ENCODE data around the gene ANKRD11.
"Not testable (repeated sequence)": the region's sequence is repeated elsewhere in the genome, so short reads cannot be mapped to it uniquely, and the experiment has no call there.

ANKRD11 gene

DNA sequence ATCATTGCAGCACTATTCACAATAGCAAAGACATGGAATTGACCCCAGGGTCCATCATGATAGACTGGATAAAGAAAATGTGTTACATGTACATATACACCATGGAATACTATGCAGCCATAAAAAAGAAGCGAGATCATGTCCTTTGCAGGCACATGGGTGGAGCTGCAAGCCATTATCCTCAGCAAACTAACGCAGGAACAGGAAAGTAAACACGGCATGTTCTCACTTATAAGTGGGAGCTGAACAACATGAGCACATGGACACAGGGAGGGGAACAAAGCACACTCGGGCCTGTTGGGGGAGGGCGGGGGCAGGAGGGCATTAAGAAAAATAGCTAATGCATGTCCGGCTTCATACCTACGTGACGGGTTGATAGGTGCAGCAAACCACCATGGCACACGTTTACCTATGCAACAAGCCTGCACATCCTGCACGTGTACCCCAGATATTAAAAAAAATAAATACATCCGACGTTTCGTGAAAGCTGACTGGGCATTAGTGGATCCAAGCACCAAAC is 243.9 kb downstream of the ANKRD11 start:
- in situ Hi-C loops (cut with MboI; ENCODE audit: low pct_unique_long_range_greater_than_20kb, low sequenced_read_pairs, unreplicated experiment), result no loop called here
- TF ChIP-seq, protein P1, sequence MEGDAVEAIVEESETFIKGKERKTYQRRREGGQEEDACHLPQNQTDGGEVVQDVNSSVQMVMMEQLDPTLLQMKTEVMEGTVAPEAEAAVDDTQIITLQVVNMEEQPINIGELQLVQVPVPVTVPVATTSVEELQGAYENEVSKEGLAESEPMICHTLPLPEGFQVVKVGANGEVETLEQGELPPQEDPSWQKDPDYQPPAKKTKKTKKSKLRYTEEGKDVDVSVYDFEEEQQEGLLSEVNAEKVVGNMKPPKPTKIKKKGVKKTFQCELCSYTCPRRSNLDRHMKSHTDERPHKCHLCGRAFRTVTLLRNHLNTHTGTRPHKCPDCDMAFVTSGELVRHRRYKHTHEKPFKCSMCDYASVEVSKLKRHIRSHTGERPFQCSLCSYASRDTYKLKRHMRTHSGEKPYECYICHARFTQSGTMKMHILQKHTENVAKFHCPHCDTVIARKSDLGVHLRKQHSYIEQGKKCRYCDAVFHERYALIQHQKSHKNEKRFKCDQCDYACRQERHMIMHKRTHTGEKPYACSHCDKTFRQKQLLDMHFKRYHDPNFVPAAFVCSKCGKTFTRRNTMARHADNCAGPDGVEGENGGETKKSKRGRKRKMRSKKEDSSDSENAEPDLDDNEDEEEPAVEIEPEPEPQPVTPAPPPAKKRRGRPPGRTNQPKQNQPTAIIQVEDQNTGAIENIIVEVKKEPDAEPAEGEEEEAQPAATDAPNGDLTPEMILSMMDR (IDR thresholded peaks at IDR 0.05; ENCODE audit: extremely low read depth, insufficient read depth, missing control alignments), result no peak
- no peak for DNase-seq (ENCODE audit: low spot score)

DNA sequence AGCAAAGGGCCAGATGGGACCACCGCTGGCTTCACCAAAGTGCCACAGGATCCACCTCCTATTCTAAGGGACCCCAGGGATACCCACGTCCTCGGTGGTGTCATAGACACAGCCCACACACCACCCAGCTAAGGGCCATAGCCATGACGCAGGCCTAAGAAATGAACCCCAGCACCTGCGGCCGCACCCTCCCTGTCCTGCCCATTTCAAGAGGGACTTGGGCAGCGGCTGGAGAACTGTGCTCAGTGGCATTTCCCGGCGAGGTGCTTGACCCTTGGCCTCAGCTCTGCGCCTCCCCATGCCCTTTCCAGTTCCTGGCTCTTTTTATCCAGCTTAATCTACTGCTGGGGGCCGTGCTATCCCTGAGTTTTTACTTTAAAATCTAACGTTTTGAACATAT is 245.6 kb downstream of the ANKRD11 start:
- no peak for DNase-seq (ENCODE audit: low spot score)
- in situ Hi-C loops (cut with MboI; ENCODE audit: low pct_unique_long_range_greater_than_20kb, low sequenced_read_pairs, unreplicated experiment), result no loop called here
- TF ChIP-seq, protein P1 (IDR thresholded peaks at IDR 0.05; ENCODE audit: extremely low read depth, insufficient read depth, missing control alignments), result no peak

DNA sequence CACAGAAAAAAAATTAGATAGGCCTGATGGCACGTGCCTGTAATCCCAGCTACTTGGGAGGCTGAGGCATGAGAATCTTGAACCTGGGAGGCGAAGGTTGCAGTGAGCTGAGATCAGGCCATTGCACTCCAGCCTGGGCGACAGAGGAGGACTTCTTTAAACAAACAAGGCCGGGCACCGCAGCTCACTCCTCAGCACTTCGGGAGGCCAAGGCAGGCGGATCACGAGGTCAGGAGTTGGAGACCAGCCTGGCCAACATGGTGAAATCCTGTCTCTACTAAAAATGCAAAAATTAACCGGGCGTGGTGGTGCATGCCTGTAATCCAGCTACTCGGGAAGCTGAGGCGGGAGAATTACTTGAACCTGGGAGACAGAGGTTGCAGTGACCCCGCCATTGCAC is 246.1 kb downstream of the ANKRD11 start:
- in situ Hi-C loops (cut with MboI; ENCODE audit: low pct_unique_long_range_greater_than_20kb, low sequenced_read_pairs, unreplicated experiment); DNase-seq (ENCODE audit: low spot score): not testable (repeated sequence)

DNA sequence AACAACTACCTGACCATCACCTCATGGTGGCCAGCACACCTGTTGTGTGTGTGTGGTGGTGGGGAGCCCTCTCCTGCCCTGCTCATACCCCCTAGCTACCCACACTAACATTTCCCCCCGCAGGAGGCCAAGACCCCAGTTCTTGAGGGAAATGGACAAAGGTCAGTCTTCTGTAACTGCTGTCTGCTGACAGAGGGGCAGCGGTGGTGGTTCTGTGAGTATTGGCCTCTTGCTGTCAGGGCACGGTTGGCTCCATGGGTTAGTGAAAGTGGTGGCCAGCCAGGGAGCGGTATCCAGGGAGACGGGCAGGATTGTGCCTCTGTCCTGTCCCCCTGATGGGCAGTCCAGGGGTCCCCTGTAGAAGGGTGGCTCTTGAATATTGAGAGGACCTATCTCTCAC is 246.7 kb downstream of the ANKRD11 start:
- in situ Hi-C loops (cut with MboI; ENCODE audit: low pct_unique_long_range_greater_than_20kb, low sequenced_read_pairs, unreplicated experiment), result no loop called here
- DNase-seq (ENCODE audit: low spot score), result no peak
- TF ChIP-seq, protein P1 (IDR thresholded peaks at IDR 0.05; ENCODE audit: extremely low read depth, insufficient read depth, missing control alignments), result no peak

DNA sequence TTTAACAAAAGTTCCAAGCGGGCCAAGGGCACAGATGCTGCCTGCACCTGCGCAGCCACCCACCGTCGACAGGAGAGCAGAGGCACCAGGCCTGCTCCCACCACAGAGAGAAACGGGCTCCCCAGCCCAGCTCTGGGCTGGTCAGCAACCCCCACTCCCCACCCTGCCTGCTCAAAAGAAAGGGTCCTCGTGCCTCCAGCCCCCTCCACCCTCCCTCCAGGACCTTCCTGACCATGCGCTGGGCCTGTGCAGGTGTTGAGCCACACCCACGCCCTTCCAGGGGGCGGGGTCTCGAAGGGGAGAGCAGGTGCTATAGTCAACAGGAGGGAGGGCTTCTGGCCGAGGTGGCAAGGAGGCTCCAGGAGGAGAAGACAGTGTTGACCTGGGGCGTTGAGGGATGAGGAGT is 247.6 kb downstream of the ANKRD11 start:
- DNase-seq (ENCODE audit: low spot score), result no peak
- in situ Hi-C loops (cut with MboI; ENCODE audit: low pct_unique_long_range_greater_than_20kb, low sequenced_read_pairs, unreplicated experiment), result no loop called here
- TF ChIP-seq, protein P1 (IDR thresholded peaks at IDR 0.05; ENCODE audit: extremely low read depth, insufficient read depth, missing control alignments), result no peak

DNA sequence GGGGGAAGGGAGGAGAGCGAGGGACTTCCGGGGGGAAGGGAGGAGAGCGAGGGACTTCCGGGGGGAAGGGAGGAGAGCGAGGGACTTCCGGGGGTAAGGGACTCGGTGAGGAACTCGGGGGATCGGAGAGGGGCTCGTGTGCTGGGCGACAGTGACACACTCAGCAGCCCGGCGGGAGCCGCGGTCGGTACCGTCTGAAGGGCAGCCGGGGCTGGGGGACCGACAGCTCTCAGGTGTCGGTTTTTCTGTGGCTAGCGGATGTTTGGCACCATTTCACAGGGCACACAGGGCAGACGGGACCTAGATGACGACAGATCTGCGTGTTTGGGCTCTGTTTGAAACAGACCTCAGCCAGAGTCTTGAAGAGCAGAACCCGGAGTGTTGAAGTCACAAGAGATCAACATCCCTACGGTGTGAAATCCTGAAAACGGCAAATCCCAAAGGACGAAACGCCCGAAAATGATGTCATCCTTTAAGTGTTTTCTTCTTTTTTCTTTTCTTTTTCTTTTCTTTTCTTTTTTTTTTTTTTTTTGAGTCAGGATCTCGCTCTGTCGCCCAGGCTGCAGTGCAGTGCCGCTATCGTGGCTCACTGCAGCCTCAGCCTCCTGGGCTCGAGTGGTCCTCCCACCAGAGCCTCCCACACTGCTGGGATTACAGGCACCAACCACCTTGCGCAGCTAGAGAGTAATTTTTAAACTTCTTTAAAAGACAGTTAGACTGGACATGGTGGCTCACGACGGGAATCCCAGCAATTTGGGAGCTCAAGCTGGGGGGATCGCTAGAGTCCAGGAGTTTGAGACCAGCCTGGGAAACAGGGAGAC is 249.0 kb downstream of the ANKRD11 start:
- peak; percentile 84 for DNase-seq (ENCODE audit: low spot score)
- TF ChIP-seq, protein P1 (IDR thresholded peaks at IDR 0.05; ENCODE audit: extremely low read depth, insufficient read depth, missing control alignments), result no peak
- in situ Hi-C loops (cut with MboI; ENCODE audit: low pct_unique_long_range_greater_than_20kb, low sequenced_read_pairs, unreplicated experiment), result no loop called here

DNA sequence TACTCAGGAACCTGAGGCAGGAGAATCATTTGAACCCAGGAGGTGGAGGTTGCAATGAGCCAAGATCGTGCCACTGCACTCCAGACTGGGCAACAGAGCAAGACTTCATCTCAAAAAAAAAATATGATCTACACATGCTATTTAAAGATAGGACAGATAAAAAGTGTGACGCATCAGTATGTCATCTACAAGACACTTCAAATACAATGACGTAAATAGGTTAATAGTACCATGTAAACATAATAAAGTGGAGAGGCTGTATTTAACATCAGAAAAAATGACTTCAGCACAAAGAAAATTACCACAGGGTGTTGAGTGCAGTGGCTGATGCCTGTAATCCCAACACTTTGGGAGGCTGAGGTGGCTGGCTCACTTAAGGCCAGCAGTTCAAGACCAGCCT is 252.6 kb downstream of the ANKRD11 start:
- DNase-seq (ENCODE audit: low spot score), result no peak
- in situ Hi-C loops (cut with MboI; ENCODE audit: low pct_unique_long_range_greater_than_20kb, low sequenced_read_pairs, unreplicated experiment), result no loop called here

More for the DNA sequence above, 252.6 kb downstream of the ANKRD11 start:
- TF ChIP-seq, protein P1 (IDR thresholded peaks at IDR 0.05; ENCODE audit: extremely low read depth, insufficient read depth, missing control alignments), result no peak
